ENCODE measurements around the gene GRK5.

GRK5 gene

DNA sequence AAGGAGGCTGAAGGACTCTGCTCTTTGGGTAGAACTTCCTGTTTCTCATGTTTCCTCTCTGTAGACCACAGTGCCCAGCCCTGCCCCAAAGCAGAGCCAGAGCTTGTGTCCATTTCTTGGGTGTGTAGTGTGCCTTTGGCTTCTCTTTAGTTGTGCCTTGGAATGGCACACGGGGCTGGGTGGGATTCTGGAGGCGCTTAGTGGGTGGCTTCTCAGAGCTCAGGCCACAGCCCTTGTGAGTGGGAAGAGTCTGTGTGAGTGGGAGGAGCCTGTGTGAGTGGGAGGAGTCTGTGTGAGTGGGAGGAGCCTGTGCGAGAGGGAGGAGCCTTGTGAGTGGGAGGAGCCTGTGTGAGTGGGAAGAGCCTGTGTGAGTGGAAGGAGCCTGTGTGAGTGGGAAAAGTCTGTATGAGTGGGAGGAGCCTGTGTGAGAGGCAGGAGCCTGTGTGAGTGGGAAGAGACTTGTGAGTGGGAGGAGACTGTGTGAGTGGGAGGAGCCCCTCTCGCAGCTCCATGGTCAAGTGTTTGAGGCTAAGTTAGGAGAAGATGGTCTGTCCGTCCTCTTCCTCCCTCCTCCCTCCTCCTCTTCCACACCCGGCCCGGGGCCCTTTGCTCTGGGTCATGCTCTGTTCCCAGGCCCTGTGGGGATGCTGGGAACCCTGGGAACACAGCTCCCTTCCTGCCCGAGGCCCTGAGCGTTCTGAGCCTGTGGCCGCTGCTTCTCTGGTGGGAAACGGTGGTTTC lies 153.0 kb downstream of the GRK5 start:
- TF ChIP-seq, protein P1, sequence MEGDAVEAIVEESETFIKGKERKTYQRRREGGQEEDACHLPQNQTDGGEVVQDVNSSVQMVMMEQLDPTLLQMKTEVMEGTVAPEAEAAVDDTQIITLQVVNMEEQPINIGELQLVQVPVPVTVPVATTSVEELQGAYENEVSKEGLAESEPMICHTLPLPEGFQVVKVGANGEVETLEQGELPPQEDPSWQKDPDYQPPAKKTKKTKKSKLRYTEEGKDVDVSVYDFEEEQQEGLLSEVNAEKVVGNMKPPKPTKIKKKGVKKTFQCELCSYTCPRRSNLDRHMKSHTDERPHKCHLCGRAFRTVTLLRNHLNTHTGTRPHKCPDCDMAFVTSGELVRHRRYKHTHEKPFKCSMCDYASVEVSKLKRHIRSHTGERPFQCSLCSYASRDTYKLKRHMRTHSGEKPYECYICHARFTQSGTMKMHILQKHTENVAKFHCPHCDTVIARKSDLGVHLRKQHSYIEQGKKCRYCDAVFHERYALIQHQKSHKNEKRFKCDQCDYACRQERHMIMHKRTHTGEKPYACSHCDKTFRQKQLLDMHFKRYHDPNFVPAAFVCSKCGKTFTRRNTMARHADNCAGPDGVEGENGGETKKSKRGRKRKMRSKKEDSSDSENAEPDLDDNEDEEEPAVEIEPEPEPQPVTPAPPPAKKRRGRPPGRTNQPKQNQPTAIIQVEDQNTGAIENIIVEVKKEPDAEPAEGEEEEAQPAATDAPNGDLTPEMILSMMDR (conservative IDR thresholded peaks at IDR 0.05; ENCODE audit: low read depth, low read length) = no peak
- H3K4me3 ChIP-seq (ENCODE audit: low read depth, low read length) = no peak overlapping the region
- peak; percentile 38 for DNase-seq (ENCODE audit: low read depth)

GRCh38 chr10:119361037-119361436 lies 153.7 kb downstream of the GRK5 start:
- TF ChIP-seq, protein P1 (conservative IDR thresholded peaks at IDR 0.05; ENCODE audit: low read depth, low read length) = no peak
- DNase-seq (ENCODE audit: low read depth) = no peak
- no peak overlapping the region for H3K4me3 ChIP-seq (ENCODE audit: low read depth, low read length)

DNA sequence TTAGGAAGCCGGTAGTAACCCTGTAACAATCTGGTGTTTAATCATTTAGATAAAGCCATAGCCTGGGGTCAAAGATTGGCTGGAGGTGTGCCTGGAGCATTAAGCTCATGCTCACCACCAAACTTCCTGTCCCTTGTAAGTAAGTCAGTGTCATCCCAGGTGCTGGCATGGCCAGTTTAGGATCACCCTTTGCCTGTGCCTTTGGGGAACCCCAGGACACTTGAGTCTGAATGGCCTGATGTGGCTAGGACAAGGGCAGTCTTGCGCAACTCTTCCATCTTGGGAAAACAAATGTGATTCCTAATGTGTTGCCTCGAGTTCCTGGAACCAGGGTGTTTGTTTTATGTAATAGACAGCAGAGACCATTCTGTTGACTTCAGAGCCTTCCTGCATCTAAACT lies 154.8 kb downstream of the GRK5 start:
- no peak overlapping the region for H3K4me3 ChIP-seq (ENCODE audit: low read depth, low read length)
- no peak for DNase-seq (ENCODE audit: low read depth)
- TF ChIP-seq, protein P1 (conservative IDR thresholded peaks at IDR 0.05; ENCODE audit: low read depth, low read length) = no peak

GRCh38 chr10:119364645-119365600 lies 157.6 kb downstream of the GRK5 start:
- peak; percentile 64 for DNase-seq (ENCODE audit: low read depth)
- no peak overlapping the region for H3K4me3 ChIP-seq (ENCODE audit: low read depth, low read length)
- TF ChIP-seq, protein P1 (conservative IDR thresholded peaks at IDR 0.05; ENCODE audit: low read depth, low read length) = peak; percentile 47

GRCh38 chr10:119365773-119366599 lies 158.6 kb downstream of the GRK5 start:
- no peak overlapping the region for H3K4me3 ChIP-seq (ENCODE audit: low read depth, low read length)
- TF ChIP-seq, protein P1 (conservative IDR thresholded peaks at IDR 0.05; ENCODE audit: low read depth, low read length) = no peak
- peak; percentile 22 for DNase-seq (ENCODE audit: low read depth)

GRCh38 chr10:119367841-119368549 lies 160.6 kb downstream of the GRK5 start:
- TF ChIP-seq, protein P1 (conservative IDR thresholded peaks at IDR 0.05; ENCODE audit: low read depth, low read length) = no peak
- no peak for DNase-seq (ENCODE audit: low read depth)
- no peak overlapping the region for H3K4me3 ChIP-seq (ENCODE audit: low read depth, low read length)

Data from choroid plexus epithelial cell (primary cell).